Fibroblast of pulmonary artery (primary cell): ENCODE measurements around the gene PRSS57.
A peak's percentile ranks its signal among the peaks of the same experiment; 100 is the strongest.

Experiments used
- DNase-seq: peaks from one replicate; pipeline ENCODE4 v3.0.0-alpha.2; 2010; ENCODE audit warnings: low read depth
- H3K4me3 ChIP-seq: replicated peaks from 2 replicates; pipeline ENCODE4 v1.5.1; 2011; ENCODE audit warnings: low read depth, mild to moderate bottlenecking, control low read depth, low read length, moderate library complexity
- CTCF ChIP-seq: IDR thresholded peaks from 2 replicates; pipeline ENCODE4 v1.5.1; 2011; ENCODE audit warnings: mild to moderate bottlenecking, control low read depth, low read length, inconsistent platforms; ENCODE audit errors: missing control alignments

Gene PRSS57

DNA sequence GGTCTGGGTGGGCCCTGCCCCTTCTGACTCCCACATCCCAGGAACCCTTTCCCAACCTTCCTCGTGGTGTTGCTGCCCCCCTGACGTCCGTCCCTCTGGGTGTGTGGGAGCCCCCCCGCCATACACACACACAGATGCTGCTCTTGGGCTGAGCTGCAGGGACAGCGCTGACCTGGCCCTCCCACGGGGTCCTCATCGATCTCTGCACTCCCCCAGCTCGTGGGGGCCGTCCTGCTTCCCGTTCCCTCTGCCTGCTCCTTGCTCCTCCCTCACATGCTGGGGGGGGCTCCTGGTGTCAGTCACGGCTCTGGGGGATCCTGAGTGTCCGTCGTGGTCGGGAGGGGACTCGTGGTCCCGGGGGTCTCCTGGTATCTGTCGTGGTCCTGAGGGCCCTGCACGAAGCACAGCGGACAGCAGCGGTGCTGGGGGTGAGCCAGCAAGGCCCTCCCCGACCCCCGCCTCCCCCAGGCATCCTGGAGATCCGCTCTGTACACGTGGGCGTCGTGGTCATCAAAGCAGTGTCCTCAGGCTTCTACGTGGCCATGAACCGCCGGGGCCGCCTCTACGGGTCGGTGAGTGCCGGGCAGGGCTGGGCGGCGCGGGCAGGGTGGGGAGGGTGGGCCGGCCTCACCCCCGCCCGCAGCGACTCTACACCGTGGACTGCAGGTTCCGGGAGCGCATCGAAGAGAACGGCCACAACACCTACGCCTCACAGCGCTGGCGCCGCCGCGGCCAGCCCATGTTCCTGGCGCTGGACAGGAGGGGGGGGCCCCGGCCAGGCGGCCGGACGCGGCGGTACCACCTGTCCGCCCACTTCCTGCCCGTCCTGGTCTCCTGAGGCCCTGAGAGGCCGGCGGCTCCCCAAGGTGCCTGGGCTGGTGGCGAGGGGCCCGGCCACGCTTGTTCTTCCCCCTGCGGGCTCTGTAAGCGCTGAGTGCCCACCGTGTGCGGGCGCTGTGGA lies 52.2 kb downstream of the PRSS57 start:
- no peak overlapping the region for H3K4me3 ChIP-seq
- no peak for TF ChIP-seq CTCF
- DNase-seq: no peak

DNA sequence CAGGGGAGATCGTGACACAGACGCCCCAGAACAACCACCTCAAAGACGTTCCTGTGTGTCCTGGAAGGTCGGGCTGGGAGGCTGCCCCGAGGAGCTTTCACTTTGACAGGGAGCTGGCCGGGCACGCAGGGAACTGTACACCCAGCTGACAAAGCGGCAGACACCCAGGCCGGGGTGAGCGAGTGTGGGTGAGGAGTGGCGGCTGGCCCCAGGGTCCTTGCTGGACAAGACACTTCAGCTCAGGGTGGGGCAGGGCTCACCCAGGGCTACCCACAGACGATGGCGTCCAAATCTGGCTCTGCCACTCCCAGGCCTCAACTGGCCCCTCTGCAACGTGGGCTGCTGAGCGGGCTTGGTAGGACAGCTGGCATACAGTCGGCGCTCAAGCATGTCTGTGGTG lies 53.5 kb downstream of the PRSS57 start:
- DNase-seq: no peak
- no peak overlapping the region for H3K4me3 ChIP-seq
- no peak for TF ChIP-seq CTCF

DNA sequence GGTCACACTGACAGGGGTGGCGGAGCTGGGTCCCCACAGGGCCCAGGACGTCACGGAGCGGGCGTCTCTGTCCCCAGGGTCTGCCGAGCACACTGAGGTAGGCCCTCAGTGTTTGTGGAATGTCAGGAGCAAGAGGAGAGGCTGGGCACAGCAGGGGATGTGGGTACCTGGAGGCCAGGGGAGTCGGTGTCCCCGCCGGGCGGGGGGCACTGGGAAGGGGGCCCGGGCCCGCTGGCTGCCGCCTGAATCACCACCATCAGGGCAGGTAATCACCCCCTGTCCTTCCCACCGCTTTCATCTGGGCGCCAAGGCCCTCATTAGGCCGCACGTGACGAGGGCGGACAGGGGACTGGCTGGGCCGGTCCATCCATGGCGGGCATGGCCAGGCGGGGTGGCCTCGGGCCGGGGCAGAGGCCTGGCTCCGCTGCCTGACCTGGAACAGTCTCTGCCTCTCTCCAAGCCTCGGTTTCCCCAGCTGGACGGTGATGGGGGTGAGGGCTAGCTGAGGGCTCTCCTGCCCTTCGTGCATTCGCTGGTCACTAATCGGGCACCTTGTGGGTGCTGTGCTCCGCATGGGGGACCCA lies 54.6 kb downstream of the PRSS57 start:
- DNase-seq: no peak
- no peak for TF ChIP-seq CTCF
- H3K4me3 ChIP-seq: no peak overlapping the region

- H3K4me3 ChIP-seq: peak overlapping the region; percentile 28
- DNase-seq: no peak
Measured at GRCh38 chr19:640161-640558, 55.1 kb downstream of the PRSS57 start.

DNA sequence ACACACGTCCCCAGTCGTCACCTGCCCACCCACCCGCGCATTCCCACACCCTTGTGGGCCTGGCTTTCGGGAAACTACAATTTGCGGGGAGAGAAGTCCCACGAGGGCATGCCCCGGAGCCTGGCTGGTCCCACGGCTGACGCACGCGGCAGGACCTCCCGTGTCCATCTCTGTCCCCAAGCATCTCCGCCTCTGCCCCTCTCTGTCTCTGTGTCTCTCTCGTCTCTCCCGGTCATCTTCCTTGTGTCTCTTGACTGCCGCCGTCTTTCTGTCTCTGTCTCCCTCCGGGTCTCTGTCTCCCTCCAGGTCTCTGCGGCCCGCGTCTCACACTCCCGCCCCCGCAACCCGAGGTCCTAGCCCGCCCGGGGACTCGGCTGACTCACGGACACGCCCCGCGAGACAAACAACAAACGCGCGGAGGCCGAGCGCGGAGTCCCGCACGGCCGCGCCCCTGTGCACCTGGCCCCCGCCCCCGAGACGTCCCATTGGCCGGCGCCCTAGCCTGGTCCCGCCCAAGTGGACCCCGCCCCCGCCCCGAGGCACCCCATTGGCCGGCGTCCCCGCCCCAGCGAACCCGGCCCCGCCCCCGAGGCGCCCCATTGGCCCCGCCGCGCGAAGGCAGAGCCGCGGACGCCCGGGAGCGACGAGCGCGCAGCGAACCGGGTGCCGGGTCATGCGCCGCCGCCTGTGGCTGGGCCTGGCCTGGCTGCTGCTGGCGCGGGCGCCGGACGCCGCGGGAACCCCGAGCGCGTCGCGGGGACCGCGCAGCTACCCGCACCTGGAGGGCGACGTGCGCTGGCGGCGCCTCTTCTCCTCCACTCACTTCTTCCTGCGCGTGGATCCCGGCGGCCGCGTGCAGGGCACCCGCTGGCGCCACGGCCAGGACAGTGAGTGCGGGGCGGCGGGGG lies 55.7 kb downstream of the PRSS57 start, which contains the start of gene FGF22:
FGF22 (plus strand) TSS at position 627 of the 908 bp plus-strand sequence; CDS start at position 674, 47 bp downstream.
- TF ChIP-seq CTCF: no peak
- peak within 1 kb of the TSS; percentile 47 for H3K4me3 ChIP-seq
- DNase-seq: peak; percentile 81

More at GRCh38 chr19:640161-640558, 55.1 kb downstream of the PRSS57 start:
- no peak for TF ChIP-seq CTCF

DNA sequence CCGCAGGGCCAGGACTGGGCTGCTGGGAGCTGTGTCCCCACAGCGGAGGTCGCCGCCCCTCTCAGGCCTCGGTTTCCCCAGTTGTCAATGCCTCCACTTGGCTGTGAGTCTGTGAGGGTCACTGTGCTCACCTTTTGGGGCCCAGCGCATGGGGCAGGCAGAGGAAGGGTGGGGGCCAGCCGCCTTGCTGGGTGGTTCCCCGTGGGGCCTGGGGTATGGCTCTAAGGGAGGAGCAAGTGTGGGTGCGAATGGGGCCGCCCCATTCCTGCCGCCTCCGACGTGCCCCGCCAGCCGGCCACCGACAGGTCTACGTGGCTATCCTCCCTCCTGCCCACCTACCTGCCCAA lies 56.4 kb downstream of the PRSS57 start:
- no peak overlapping the region for H3K4me3 ChIP-seq
- no peak for TF ChIP-seq CTCF

More for the DNA sequence above, 56.4 kb downstream of the PRSS57 start:
- DNase-seq: no peak
